OCI-LY7 (cell line): ENCODE measurements around the gene TTC13. TPM values are rescaled to one million over a fixed set of nuclear protein-coding genes. Genes with fewer than 3 reads are reported as not detected.
"Not testable (repeated sequence)": the region's sequence is repeated elsewhere in the genome, so short reads cannot be mapped to it uniquely, and the experiment has no call there.

Experiments used
- BruUV-seq: library from RNA; stranded (reverse); fragments of 400-500 nt; replicated peaks from 2 replicates; lab custom pipeline; 2021; lab: Mats Ljungman, UMichigan
- CTCF ChIA-PET: fragments of 300-600 bp; sonication (Branson Sonifier 250); formaldehyde crosslinking; loops from one replicate; lab custom pipeline; 2022; ENCODE audit warnings: antibody characterized with exemption; ENCODE audit not compliant: unreplicated experiment; lab: Charles Lee
- POLR2A ChIA-PET: fragments of 300-600 bp; sonication (Branson Sonifier 250); formaldehyde crosslinking; loops from one replicate; lab custom pipeline; 2022; ENCODE audit warnings: antibody characterized with exemption; lab: Charles Lee
- DNase-seq: peaks from one replicate; pipeline ENCODE4 v3.0.0-alpha.2; 2015; ENCODE audit warnings: low spot score
- H2AFZ ChIP-seq: fragments of 200-600 bp; sonication (generic), shearing (Covaris generic); 2 replicates; pipeline ENCODE4 v1.6.1; 2014; ENCODE audit warnings: mild to moderate bottlenecking, antibody characterized with exemption, low read length, moderate library complexity
- H3K27ac ChIP-seq: fragments of 200-600 bp; sonication (generic); 2 replicates; pipeline ENCODE4 v1.5.1; 2014; ENCODE audit warnings: mixed run types, low read depth, mild to moderate bottlenecking, moderate library complexity, low read length, inconsistent platforms; ENCODE audit not compliant: poor library complexity, severe bottlenecking
- H3K36me3 ChIP-seq: fragments of 200-600 bp; sonication (generic); 2 replicates; pipeline ENCODE4 v1.6.1; 2014; ENCODE audit warnings: mild to moderate bottlenecking, antibody characterized with exemption, low read length, moderate library complexity, mixed read lengths; ENCODE audit not compliant: insufficient read depth
- H3K4me1 ChIP-seq: fragments of 200-600 bp; sonication (generic); 2 replicates; pipeline ENCODE4 v1.5.1; 2014; ENCODE audit warnings: mild to moderate bottlenecking, low read length; ENCODE audit not compliant: insufficient read depth, poor library complexity, severe bottlenecking
- H3K4me2 ChIP-seq: fragments of 200-600 bp; sonication (generic); 2 replicates; pipeline ENCODE4 v1.6.1; 2014; ENCODE audit warnings: mild to moderate bottlenecking, low read length
- H3K4me3 ChIP-seq: fragments of 200-600 bp; sonication (generic); 2 replicates; pipeline ENCODE4 v1.5.1; 2014; ENCODE audit warnings: mild to moderate bottlenecking, low read depth, low read length; ENCODE audit not compliant: poor library complexity, severe bottlenecking
- H3K79me2 ChIP-seq: fragments of 200-600 bp; sonication (generic); 2 replicates; pipeline ENCODE4 v1.6.1; 2016; ENCODE audit warnings: low read depth, mild to moderate bottlenecking, low read length, moderate library complexity, mixed read lengths; ENCODE audit not compliant: insufficient read depth
- H3K9me2 ChIP-seq: fragments of 200-600 bp; sonication (generic); 2 replicates; pipeline ENCODE4 v1.6.1; 2016; ENCODE audit warnings: mild to moderate bottlenecking, low read length, mixed read lengths; ENCODE audit not compliant: insufficient read depth
- H3K9me3 ChIP-seq: fragments of 200-600 bp; sonication (generic); 2 replicates; pipeline ENCODE4 v1.6.1; 2014; ENCODE audit warnings: mild to moderate bottlenecking, mixed run types, low read length, mixed read lengths
- H4K20me1 ChIP-seq: fragments of 200-600 bp; sonication (generic); 2 replicates; pipeline ENCODE4 v1.6.1; 2014; ENCODE audit warnings: mild to moderate bottlenecking, antibody characterized with exemption, low read length, moderate library complexity, mixed read lengths; ENCODE audit not compliant: insufficient read depth
- EZH2phosphoT487 ChIP-seq: fragments of 200-600 bp; sonication (generic); IDR thresholded peaks from 2 replicates; pipeline ENCODE4 v1.6.1; 2018; ENCODE audit warnings: low read depth, borderline replicate concordance, mild to moderate bottlenecking, mixed run types, antibody characterized with exemption, low read length, moderate library complexity, mixed read lengths
- intact Hi-C: fragments of 100-400 bp; cut with micrococcal nuclease; formaldehyde crosslinking; loops from one replicate; pipeline ENCODE4 v1.10.0; 2022; ENCODE audit not compliant: unreplicated experiment
- total RNA-seq, 2 experiments: library from RNA; depleted of rRNA in 1 of 2; stranded (reverse); fragments of >200 nt in 1 of 2; shearing (Covaris generic) in 1 of 2; gene quantifications; 2 replicates each; pipeline ENCODE4 v1.2.3, GENCODE V29; 2014 to 2022
- TF ChIP-seq, protein P1 (sequence below): fragments of 200-600 bp; sonication (generic); conservative IDR thresholded peaks from 2 replicates; pipeline ENCODE4 v1.5.1; 2014; ENCODE audit warnings: mild to moderate bottlenecking, antibody characterized with exemption, low read length, moderate library complexity, mixed read lengths

Gene TTC13
- total RNA-seq, 2 experiments from 2014 or later, result 15.4 to 27.2 TPM

GRCh38 chr1:231013391-231014015, 34.8 kb upstream of the TTC13 start:
- POLR2A ChIA-PET, result interaction anchor here (0.7 kb wide), 1 partner anchor 17 kb away, joined by 3 read pairs; no protein-coding TSS in a partner anchor

GRCh38 chr1:231011963-231012362, 33.3 kb upstream of the TTC13 start:
- H3K4me2 ChIP-seq, result no peak overlapping the region
- ChIA-PET POLR2A (no interaction called here), CTCF (no interaction called here)
- H3K9me2 ChIP-seq, result no peaks in the 10 kb centered on the region
- no peaks in the 10 kb centered on the region for H4K20me1 ChIP-seq
- no peak overlapping the region for H3K27ac ChIP-seq
- H3K9me3 ChIP-seq, result no peaks in the 10 kb centered on the region
- H3K79me2 ChIP-seq, result no peaks in the 10 kb centered on the region
- intact Hi-C loops, result no loop called here
- H3K4me3 ChIP-seq, result no peak overlapping the region
- DNase-seq, result no peak
- BruUV-seq, result no TSS peak
- no peaks in the 10 kb centered on the region for H3K4me1 ChIP-seq
- TF ChIP-seq EZH2phosphoT487, result no peak
- TF ChIP-seq, protein P1, sequence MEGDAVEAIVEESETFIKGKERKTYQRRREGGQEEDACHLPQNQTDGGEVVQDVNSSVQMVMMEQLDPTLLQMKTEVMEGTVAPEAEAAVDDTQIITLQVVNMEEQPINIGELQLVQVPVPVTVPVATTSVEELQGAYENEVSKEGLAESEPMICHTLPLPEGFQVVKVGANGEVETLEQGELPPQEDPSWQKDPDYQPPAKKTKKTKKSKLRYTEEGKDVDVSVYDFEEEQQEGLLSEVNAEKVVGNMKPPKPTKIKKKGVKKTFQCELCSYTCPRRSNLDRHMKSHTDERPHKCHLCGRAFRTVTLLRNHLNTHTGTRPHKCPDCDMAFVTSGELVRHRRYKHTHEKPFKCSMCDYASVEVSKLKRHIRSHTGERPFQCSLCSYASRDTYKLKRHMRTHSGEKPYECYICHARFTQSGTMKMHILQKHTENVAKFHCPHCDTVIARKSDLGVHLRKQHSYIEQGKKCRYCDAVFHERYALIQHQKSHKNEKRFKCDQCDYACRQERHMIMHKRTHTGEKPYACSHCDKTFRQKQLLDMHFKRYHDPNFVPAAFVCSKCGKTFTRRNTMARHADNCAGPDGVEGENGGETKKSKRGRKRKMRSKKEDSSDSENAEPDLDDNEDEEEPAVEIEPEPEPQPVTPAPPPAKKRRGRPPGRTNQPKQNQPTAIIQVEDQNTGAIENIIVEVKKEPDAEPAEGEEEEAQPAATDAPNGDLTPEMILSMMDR, result no peak
- H2AFZ ChIP-seq, result no peak overlapping the region
- H3K36me3 ChIP-seq, result no peaks in the 10 kb centered on the region

More at GRCh38 chr1:231013391-231014015, 34.8 kb upstream of the TTC13 start:
- TF ChIP-seq EZH2phosphoT487, result no peak
- TF ChIP-seq, protein P1, result no peak
- H3K4me1 ChIP-seq, result no peaks in the 10 kb centered on the region
- no TSS peak for BruUV-seq
- no peak overlapping the region for H3K27ac ChIP-seq
- H3K9me2 ChIP-seq, result no peaks in the 10 kb centered on the region
- H3K79me2 ChIP-seq, result no peaks in the 10 kb centered on the region
- no peak overlapping the region for H3K4me2 ChIP-seq
- intact Hi-C loops, result no loop called here
- H4K20me1 ChIP-seq, result no peaks in the 10 kb centered on the region
- CTCF ChIA-PET, result no interaction called here
- H2AFZ ChIP-seq, result no peak overlapping the region
- H3K9me3 ChIP-seq, result no peaks in the 10 kb centered on the region
- DNase-seq, result no peak
- H3K36me3 ChIP-seq, result no peaks in the 10 kb centered on the region
- H3K4me3 ChIP-seq, result no peak overlapping the region

GRCh38 chr1:231011360-231011759, 32.7 kb upstream of the TTC13 start:
- intact Hi-C loops, result no loop called here
- no peak overlapping the region for H3K27ac ChIP-seq
- BruUV-seq, result no TSS peak
- H3K79me2 ChIP-seq, result no peaks in the 10 kb centered on the region
- H3K9me3 ChIP-seq, result no peaks in the 10 kb centered on the region
- H2AFZ ChIP-seq, result no peak overlapping the region
- H3K36me3 ChIP-seq, result no peaks in the 10 kb centered on the region
- ChIA-PET CTCF (no interaction called here), POLR2A (no interaction called here)
- H4K20me1 ChIP-seq, result no peaks in the 10 kb centered on the region
- DNase-seq, result no peak
- no peak overlapping the region for H3K4me2 ChIP-seq
- TF ChIP-seq, protein P1, result no peak
- TF ChIP-seq EZH2phosphoT487, result no peak
- H3K4me3 ChIP-seq, result no peak overlapping the region
- no peaks in the 10 kb centered on the region for H3K4me1 ChIP-seq
- no peaks in the 10 kb centered on the region for H3K9me2 ChIP-seq

- H3K9me2 ChIP-seq, intact Hi-C loops, H4K20me1 ChIP-seq, H3K79me2 ChIP-seq, H3K4me1 ChIP-seq, H3K4me3 ChIP-seq, H2AFZ ChIP-seq, DNase-seq, H3K36me3 ChIP-seq, BruUV-seq, CTCF ChIA-PET, H3K27ac ChIP-seq, H3K9me3 ChIP-seq, H3K4me2 ChIP-seq, POLR2A ChIA-PET: not testable (repeated sequence)
These were observed 28.9 kb upstream of the TTC13 start for GRCh38 chr1:231007535-231007934.
